ENCODE data around the gene CYP2A13. TPM values are rescaled to one million over a fixed set of nuclear protein-coding genes. Genes with fewer than 3 reads are reported as not detected.
A peak's percentile ranks its signal among the peaks of the same experiment; 100 is the strongest.
"Not testable (repeated sequence)": the region's sequence is repeated elsewhere in the genome, so short reads cannot be mapped to it uniquely, and the experiment has no call there.

CYP2A13 gene
- polyA plus RNA-seq, 3 donors, result not detected

DNA sequence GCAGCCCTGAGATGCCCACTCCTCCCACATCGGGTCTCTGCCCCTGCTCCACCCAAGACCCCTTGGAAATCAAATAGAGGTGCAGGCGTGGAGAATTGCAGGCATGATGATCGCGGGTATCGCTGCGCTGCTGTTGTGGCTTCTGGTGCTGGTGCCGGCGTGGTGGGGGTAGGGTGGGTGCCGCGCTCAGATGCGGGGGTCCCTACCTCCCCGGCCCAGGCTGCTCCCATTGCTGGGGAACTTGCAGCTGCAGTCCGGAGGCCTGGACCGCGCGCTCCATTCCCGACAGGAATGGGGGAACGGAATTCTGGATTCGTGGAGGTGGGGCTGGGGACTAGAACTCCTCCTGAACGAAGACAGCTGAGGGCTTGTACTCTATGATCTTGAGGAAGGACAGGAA, 46.4 kb downstream of the CYP2A13 start:
- no peak overlapping the region for H3K9ac ChIP-seq (ENCODE audit: insufficient read depth, low read length, poor library complexity, severe bottlenecking)
- peak overlapping the region; percentile 72 to 93 for H3K4me3 Mint-ChIP-seq
- no peaks in the 10 kb centered on the region for H3K36me3 ChIP-seq (replicated peaks in 1 of 2; ENCODE audit: control insufficient read depth in 1 of 2, insufficient read depth in 2 of 2, low read length in 2 of 2)
- H2AFZ ChIP-seq (ENCODE audit: insufficient read depth, low read depth, low read length, poor library complexity, severe bottlenecking), result peak overlapping the region; percentile 95
- H3K27ac ChIP-seq (ENCODE audit: low read depth in 1 of 2, low read length in 2 of 2), result no peak overlapping the region
- peaks cover 14% of the 10 kb centered on the region for H3K4me1 Mint-ChIP-seq
- H3K4me3 ChIP-seq (replicated peaks in 1 of 3; ENCODE audit: low read depth in 2 of 3, low read length in 3 of 3), result peak overlapping the region in 1 of 3 experiments; percentile 82
- no peaks in the 10 kb centered on the region for H3K9me3 ChIP-seq (replicated peaks in 1 of 2; ENCODE audit: control insufficient read depth in 1 of 2, insufficient read depth in 1 of 2, low read length in 2 of 2)
- no peaks in the 10 kb centered on the region for H3K36me3 Mint-ChIP-seq
- TF ChIP-seq, protein P1, sequence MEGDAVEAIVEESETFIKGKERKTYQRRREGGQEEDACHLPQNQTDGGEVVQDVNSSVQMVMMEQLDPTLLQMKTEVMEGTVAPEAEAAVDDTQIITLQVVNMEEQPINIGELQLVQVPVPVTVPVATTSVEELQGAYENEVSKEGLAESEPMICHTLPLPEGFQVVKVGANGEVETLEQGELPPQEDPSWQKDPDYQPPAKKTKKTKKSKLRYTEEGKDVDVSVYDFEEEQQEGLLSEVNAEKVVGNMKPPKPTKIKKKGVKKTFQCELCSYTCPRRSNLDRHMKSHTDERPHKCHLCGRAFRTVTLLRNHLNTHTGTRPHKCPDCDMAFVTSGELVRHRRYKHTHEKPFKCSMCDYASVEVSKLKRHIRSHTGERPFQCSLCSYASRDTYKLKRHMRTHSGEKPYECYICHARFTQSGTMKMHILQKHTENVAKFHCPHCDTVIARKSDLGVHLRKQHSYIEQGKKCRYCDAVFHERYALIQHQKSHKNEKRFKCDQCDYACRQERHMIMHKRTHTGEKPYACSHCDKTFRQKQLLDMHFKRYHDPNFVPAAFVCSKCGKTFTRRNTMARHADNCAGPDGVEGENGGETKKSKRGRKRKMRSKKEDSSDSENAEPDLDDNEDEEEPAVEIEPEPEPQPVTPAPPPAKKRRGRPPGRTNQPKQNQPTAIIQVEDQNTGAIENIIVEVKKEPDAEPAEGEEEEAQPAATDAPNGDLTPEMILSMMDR (IDR thresholded peaks at IDR 0.05), result no peak
- no peak overlapping the region for H3K4me2 ChIP-seq (replicated peaks; ENCODE audit: extremely low read depth, low read length, poor library complexity, severe bottlenecking)
- peaks cover 11 to 20% of the 10 kb centered on the region in 2 donors for H3K4me1 ChIP-seq (ENCODE audit: control insufficient read depth in 1 of 2, insufficient read depth in 2 of 2, low read length in 2 of 2)
- intact Hi-C loops (cut with micrococcal nuclease), result loop anchor here in 1 of 2 donors (5.0 to 10.0 kb wide), 2 partner anchors 170 to 322 kb away; no protein-coding TSS in a partner anchor
- H4K20me1 ChIP-seq (ENCODE audit: insufficient read depth, low read length), result no peaks in the 10 kb centered on the region
- no peaks in the 10 kb centered on the region for H3K79me2 ChIP-seq (ENCODE audit: insufficient read depth, low read length)
- peak overlapping the region in 1 of 7 donors; percentile 80 for H3K27ac Mint-ChIP-seq
- WGBS (ENCODE audit: insufficient coverage), result 82% methylated on average over 2 of the region's 20 CpGs
- H3K27me3 ChIP-seq (ENCODE audit: control insufficient read depth in 2 of 2, insufficient read depth in 2 of 2, low read length in 2 of 2), result peaks cover 0 to 7% of the 10 kb centered on the region in 2 donors
- peaks cover 29 to 36% (median 29%) of the 10 kb centered on the region in 3 donors for H3K27me3 Mint-ChIP-seq (ENCODE audit: low read depth in 3 of 3)
- no peak for DNase-seq
- peaks cover 0 to 2% (median 0%) of the 10 kb centered on the region in 7 donors for H3K9me3 Mint-ChIP-seq

DNA sequence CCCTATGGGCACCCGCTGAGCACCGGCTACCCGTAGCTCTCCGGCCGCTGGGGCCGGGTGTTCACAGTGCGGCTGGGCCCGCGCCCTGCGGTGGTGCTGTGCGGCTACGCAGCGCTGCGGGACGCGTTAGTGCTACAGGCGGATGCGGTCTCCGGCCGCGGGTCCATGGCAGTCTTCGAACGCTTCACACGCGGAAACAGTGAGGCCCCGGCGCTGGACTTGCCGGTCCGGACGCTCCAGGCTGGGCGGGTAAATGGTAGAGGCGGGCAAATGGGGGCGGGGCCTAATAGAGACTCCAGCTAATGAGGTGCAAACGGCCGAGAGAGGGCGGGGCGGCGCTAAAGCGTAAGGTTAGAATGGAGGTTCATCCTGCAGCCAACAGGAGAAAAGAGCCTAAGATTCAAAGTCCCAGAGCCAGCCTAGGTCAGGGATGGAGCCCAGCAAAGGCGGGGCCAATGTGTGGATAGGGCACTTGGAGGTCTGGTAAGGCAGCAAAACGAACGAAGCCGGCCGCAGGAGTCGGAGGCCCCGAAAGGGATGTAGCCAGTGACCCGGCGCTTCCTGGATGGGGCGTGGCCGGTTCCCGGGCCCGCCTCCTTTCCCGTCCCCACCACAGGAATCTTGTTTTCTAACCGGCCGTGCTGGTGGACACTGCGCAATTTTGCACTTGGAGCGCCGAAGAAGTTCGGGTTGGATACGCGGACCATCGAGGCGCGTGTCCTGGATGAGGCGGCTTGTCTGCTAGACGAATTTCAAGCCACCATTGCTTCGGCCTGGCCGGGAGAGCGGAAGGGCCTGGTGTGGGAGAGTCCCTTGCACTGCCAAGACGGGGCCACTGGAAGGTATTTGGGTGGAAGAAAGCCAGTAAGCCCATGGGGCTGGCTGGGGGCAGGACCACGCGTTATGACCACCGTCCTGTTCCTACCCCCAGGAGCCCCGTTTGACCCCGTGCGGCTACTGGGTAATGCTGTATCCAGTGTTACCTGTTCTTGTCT, 47.4 kb downstream of the CYP2A13 start:
- Mint-ChIP-seq H3K4me1 (peaks cover 16% of the 10 kb centered on the region), H3K27ac (peak overlapping the region; percentile 72 to 97 (median 90)), H3K27me3 (ENCODE audit: low read depth in 3 of 3) (peaks cover 22 to 36% (median 26%) of the 10 kb centered on the region in 3 donors), H3K4me3 (peak overlapping the region; percentile 93 to 97)
- not testable (repeated sequence) for H4K20me1 ChIP-seq (ENCODE audit: insufficient read depth, low read length); H3K79me2 ChIP-seq (ENCODE audit: insufficient read depth, low read length); H3K9me3 Mint-ChIP-seq; H3K36me3 ChIP-seq (replicated peaks in 1 of 2; ENCODE audit: control insufficient read depth in 1 of 2, insufficient read depth in 2 of 2, low read length in 2 of 2); H3K27me3 ChIP-seq (ENCODE audit: control insufficient read depth in 2 of 2, insufficient read depth in 2 of 2, low read length in 2 of 2); H3K9me3 ChIP-seq (replicated peaks in 1 of 2; ENCODE audit: control insufficient read depth in 1 of 2, insufficient read depth in 1 of 2, low read length in 2 of 2); H3K36me3 Mint-ChIP-seq
- peak overlapping the region; percentile 56 to 82 (median 72) for H3K4me3 ChIP-seq (replicated peaks in 1 of 3; ENCODE audit: low read depth in 2 of 3, low read length in 3 of 3)
- peak overlapping the region; percentile 95 for H2AFZ ChIP-seq (ENCODE audit: insufficient read depth, low read depth, low read length, poor library complexity, severe bottlenecking)
- intact Hi-C loops (cut with micrococcal nuclease), result loop anchor here in 1 of 2 donors (10.0 kb wide), 1 partner anchor 169 kb away; no protein-coding TSS in a partner anchor
- peak overlapping the region; percentile 57 for H3K9ac ChIP-seq (ENCODE audit: insufficient read depth, low read length, poor library complexity, severe bottlenecking)
- WGBS (ENCODE audit: insufficient coverage), result 1% methylated on average over 37 of the region's 76 CpGs
- peak overlapping the region; percentile 17 to 74 for H3K27ac ChIP-seq (ENCODE audit: low read depth in 1 of 2, low read length in 2 of 2)
- H3K4me1 ChIP-seq (ENCODE audit: control insufficient read depth in 1 of 2, insufficient read depth in 2 of 2, low read length in 2 of 2), result peaks cover 11 to 20% of the 10 kb centered on the region in 2 donors
- peak overlapping the region; percentile 74 for H3K4me2 ChIP-seq (replicated peaks; ENCODE audit: extremely low read depth, low read length, poor library complexity, severe bottlenecking)
- peak; percentile 38 to 62 (median 50) for DNase-seq
